GM12878 (cell line): ENCODE measurements around the gene PHB1. TPM values are rescaled to one million over a fixed set of nuclear protein-coding genes. Genes with fewer than 3 reads are reported as not detected.

Source experiments
- BCL3 ChIP-seq: IDR thresholded peaks from 2 replicates; pipeline ENCODE4 v1.6.1; 2011; ENCODE audit warnings: borderline replicate concordance, low read depth, mild to moderate bottlenecking, moderate library complexity, low read length; ENCODE audit not compliant: insufficient read depth, poor library complexity, severe bottlenecking
- CREM ChIP-seq: IDR thresholded peaks from 2 replicates; pipeline ENCODE4 v1.6.1; 2014; ENCODE audit warnings: antibody characterized with exemption, low read depth
- EZH2 ChIP-seq: IDR thresholded peaks from 2 replicates; pipeline ENCODE4 v1.6.1; 2012; ENCODE audit warnings: low read depth, mild to moderate bottlenecking, control low read depth, inconsistent platforms, low read length, borderline replicate concordance; ENCODE audit not compliant: control insufficient read depth
- GATAD2B ChIP-seq: fragments of 450-650 bp; conservative IDR thresholded peaks from 2 replicates; pipeline ENCODE4 v1.6.1; 2017; ENCODE audit warnings: low read depth, mild to moderate bottlenecking, moderate library complexity
- LARP7 ChIP-seq: fragments of 450-650 bp; IDR thresholded peaks from 2 replicates; pipeline ENCODE4 v1.6.1; 2017; ENCODE audit warnings: mild to moderate bottlenecking
- MLLT1 ChIP-seq: fragments of 450-650 bp; IDR thresholded peaks from 2 replicates; pipeline ENCODE4 v1.6.1; 2016; ENCODE audit warnings: mild to moderate bottlenecking
- MTA2 ChIP-seq: fragments of 450-650 bp; IDR thresholded peaks from 2 replicates; pipeline ENCODE4 v1.6.1; 2016; ENCODE audit warnings: low read depth, mild to moderate bottlenecking, moderate library complexity
- NRF1 ChIP-seq: conservative IDR thresholded peaks from 2 replicates; pipeline ENCODE4 v1.6.1; 2011; ENCODE audit warnings: mild to moderate bottlenecking, low read depth, low read length, improper control_type of control experiment
- PAX8 ChIP-seq: fragments of 450-650 bp; IDR thresholded peaks from 2 replicates; pipeline ENCODE4 v1.6.1; 2017; ENCODE audit warnings: mild to moderate bottlenecking, moderate library complexity
- PBX3 ChIP-seq: IDR thresholded peaks from 2 replicates; pipeline ENCODE4 v1.6.1; 2011; ENCODE audit warnings: mild to moderate bottlenecking, low read depth, low read length, moderate library complexity; ENCODE audit not compliant: insufficient replicate concordance
- POLR2AphosphoS2 ChIP-seq: IDR thresholded peaks from 2 replicates; pipeline ENCODE4 v1.6.1; 2011; ENCODE audit warnings: low read depth, mild to moderate bottlenecking, low read length, improper control_type of control experiment, moderate library complexity
- SREBF1 ChIP-seq: IDR thresholded peaks from 2 replicates; pipeline ENCODE4 v1.6.1; 2012; ENCODE audit warnings: mild to moderate bottlenecking, low read length
- SREBF2 ChIP-seq: IDR thresholded peaks from 2 replicates; pipeline ENCODE4 v1.6.1; 2012; ENCODE audit warnings: mild to moderate bottlenecking, low read length
- SRF ChIP-seq, 2 experiments: IDR thresholded peaks; 2 replicates each; pipeline ENCODE4 v1.6.1; 2011; ENCODE audit warnings: low read depth in 2 of 2, low read length in 2 of 2, mild to moderate bottlenecking in 1 of 2, moderate library complexity in 1 of 2
- STAT3 ChIP-seq: IDR thresholded peaks from 2 replicates; pipeline ENCODE4 v1.6.1; 2011; ENCODE audit warnings: low read depth, low read length, improper control_type of control experiment
- USF1 ChIP-seq: IDR thresholded peaks from 2 replicates; pipeline ENCODE4 v1.6.1; 2011; ENCODE audit warnings: borderline replicate concordance, low read depth, mild to moderate bottlenecking, moderate library complexity, mixed read lengths, low read length; ENCODE audit not compliant: insufficient read depth; ENCODE audit errors: extremely low read length
- ZNF24 ChIP-seq: fragments of 450-650 bp; IDR thresholded peaks from 2 replicates; pipeline ENCODE4 v1.6.1; 2017; ENCODE audit warnings: antibody characterized with exemption, mild to moderate bottlenecking
- polyA plus RNA-seq, 11 experiments: library from polyadenylated mRNA; depleted of rRNA in 4 of 11; unstranded in 6 of 11; stranded (reverse) in 5 of 11; fragments of >200 nt; fragmentation: Nextera tagmentation in 4 of 11; fragmentation: Illumina TruSeq in 1 of 11; extraction: Ambion mirVana in 4 of 11; extraction: Trizol in 1 of 11; gene quantifications; 1 replicate in 1 of 11; 2 replicates in 10 of 11; pipeline versions ENCODE4 v1.2.1 to v1.2.3, GENCODE V29; 2011 to 2016; ENCODE audit warnings: inconsistent platforms in 2 of 11, missing spikeins in 2 of 11, low read depth in 1 of 11
- total RNA-seq, 4 experiments: library from RNA; depleted of rRNA in 3 of 4; stranded (reverse); fragments of >200 nt in 3 of 4; fragmentation: Illumina TruSeq in 1 of 4; extraction: Trizol in 1 of 4; gene quantifications; 2 replicates each; pipeline versions ENCODE4 v1.2.1 to v1.2.3, GENCODE V29; 2013 to 2021
- TF ChIP-seq, protein P1 (sequence below): fragments of 450-650 bp; formaldehyde crosslinking; IDR thresholded peaks from 2 replicates; pipeline ENCODE4 v1.4.0; 2020; ENCODE audit warnings: mild to moderate bottlenecking, moderate library complexity

Gene PHB1
- total and polyA plus RNA-seq, 10 of the 15 experiments (the other 5 are each of a cell fraction or from before 2014, with no cell fraction given) = 117 to 466 (median 248) TPM

DNA sequence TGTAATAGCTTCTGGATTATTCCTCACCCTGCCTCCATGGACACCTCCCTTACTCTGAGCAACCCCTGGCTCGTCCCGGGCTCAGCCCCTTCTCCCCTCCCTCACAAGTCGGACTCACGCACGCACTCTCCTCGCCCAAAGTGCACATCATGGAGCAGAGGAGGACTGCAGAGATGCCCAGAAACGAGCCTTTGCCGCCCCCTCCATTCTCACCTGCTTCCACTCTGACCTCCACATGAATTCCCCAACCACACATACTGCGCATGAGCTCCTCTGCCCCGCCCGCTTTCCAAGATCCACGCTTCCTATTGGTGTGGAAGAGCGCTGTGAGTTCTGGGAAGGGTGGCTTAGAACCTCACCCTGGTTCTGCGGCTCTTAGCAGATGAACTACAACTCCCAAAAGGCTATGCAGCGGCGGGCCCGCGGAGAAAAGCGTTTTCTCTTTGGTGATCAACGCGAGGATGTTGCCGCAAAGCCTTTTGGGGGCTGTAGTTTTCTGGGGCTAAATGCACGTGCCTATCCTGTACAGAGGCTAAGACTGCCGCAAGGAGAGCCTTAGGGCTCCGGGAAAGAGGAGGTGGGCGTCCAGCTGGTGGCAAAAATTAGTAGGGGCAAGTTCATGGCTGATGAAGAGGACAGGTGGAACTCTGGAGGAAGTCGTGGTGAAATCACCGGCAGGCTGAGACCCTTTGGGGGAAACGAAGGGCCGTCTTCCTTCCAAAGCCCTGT is at the start of gene PHB1 (continued):
- TF ChIP-seq USF1 = no peak
- peak; percentile 96 for TF ChIP-seq CREM
- TF ChIP-seq PBX3 = no peak
- no peak for TF ChIP-seq SRF (IDR thresholded peaks at IDR 0.05; ENCODE audit: low read depth in 2 of 2, low read length in 2 of 2)
- TF ChIP-seq MLLT1 = no peak
- TF ChIP-seq ZNF24 = no peak
- no peak for TF ChIP-seq LARP7
- TF ChIP-seq PAX8 = no peak
- no peak for TF ChIP-seq SREBF2
- no peak for TF ChIP-seq BCL3
- peak; percentile 54; the same call in 1 of the 2 replicates for TF ChIP-seq POLR2AphosphoS2
- no peak for TF ChIP-seq STAT3
- no peak for TF ChIP-seq EZH2
- no peak for TF ChIP-seq GATAD2B
- TF ChIP-seq, protein P1, sequence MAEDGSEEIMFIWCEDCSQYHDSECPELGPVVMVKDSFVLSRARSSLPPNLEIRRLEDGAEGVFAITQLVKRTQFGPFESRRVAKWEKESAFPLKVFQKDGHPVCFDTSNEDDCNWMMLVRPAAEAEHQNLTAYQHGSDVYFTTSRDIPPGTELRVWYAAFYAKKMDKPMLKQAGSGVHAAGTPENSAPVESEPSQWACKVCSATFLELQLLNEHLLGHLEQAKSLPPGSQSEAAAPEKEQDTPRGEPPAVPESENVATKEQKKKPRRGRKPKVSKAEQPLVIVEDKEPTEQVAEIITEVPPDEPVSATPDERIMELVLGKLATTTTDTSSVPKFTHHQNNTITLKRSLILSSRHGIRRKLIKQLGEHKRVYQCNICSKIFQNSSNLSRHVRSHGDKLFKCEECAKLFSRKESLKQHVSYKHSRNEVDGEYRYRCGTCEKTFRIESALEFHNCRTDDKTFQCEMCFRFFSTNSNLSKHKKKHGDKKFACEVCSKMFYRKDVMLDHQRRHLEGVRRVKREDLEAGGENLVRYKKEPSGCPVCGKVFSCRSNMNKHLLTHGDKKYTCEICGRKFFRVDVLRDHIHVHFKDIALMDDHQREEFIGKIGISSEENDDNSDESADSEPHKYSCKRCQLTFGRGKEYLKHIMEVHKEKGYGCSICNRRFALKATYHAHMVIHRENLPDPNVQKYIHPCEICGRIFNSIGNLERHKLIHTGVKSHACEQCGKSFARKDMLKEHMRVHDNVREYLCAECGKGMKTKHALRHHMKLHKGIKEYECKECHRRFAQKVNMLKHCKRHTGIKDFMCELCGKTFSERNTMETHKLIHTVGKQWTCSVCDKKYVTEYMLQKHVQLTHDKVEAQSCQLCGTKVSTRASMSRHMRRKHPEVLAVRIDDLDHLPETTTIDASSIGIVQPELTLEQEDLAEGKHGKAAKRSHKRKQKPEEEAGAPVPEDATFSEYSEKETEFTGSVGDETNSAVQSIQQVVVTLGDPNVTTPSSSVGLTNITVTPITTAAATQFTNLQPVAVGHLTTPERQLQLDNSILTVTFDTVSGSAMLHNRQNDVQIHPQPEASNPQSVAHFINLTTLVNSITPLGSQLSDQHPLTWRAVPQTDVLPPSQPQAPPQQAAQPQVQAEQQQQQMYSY (CRISPR knock-in tag) = no peak
- peak; percentile 57 for TF ChIP-seq NRF1
- peak; percentile 87 for TF ChIP-seq SREBF1
- no peak for TF ChIP-seq MTA2
